Neural crest cell (in vitro differentiated cells): Measurements from ENCODE around the gene RTN4IP1. TPM values are rescaled to one million over a fixed set of nuclear protein-coding genes. Genes with fewer than 3 reads are reported as not detected.
"Not testable (repeated sequence)": the region's sequence is repeated elsewhere in the genome, so short reads cannot be mapped to it uniquely, and the experiment has no call there.

Experiments
- DNase-seq: peaks from one replicate; pipeline ENCODE4 v3.0.0; 2021; ENCODE audit warnings: low read depth, mixed read lengths, low spot score
- H3K27ac Mint-ChIP-seq: one replicate; pipeline ENCODE4 v1.8.0; 2021; ENCODE audit warnings: mild to moderate bottlenecking, mixed read lengths; ENCODE audit not compliant: unreplicated experiment
- H3K27me3 Mint-ChIP-seq: 2 replicates; pipeline ENCODE4 v1.8.0; 2021; ENCODE audit warnings: low read depth, mild to moderate bottlenecking, mixed read lengths
- H3K36me3 Mint-ChIP-seq: 2 replicates; pipeline ENCODE4 v1.8.0; 2021; ENCODE audit warnings: low read depth, mild to moderate bottlenecking, mixed read lengths
- H3K4me1 Mint-ChIP-seq: 2 replicates; pipeline ENCODE4 v1.8.0; 2021; ENCODE audit warnings: mixed read lengths
- H3K4me3 Mint-ChIP-seq: one replicate; pipeline ENCODE4 v1.8.0; 2021; ENCODE audit warnings: mild to moderate bottlenecking, mixed read lengths
- H3K9me3 Mint-ChIP-seq: 2 replicates; pipeline ENCODE4 v1.8.0; 2021; ENCODE audit warnings: mixed read lengths
- total RNA-seq: library from RNA; stranded (reverse); gene quantifications from 2 replicates; pipeline ENCODE4 v1.2.1, GENCODE V29; 2021
- TF ChIP-seq, protein P1 (sequence below): fragments of 200-600 bp; sonication (generic); conservative IDR thresholded peaks from 2 replicates; pipeline ENCODE4 v1.5.0; 2021; ENCODE audit warnings: antibody characterized with exemption, mild to moderate bottlenecking

The RTN4IP1 gene
- total RNA-seq, 1 donor from 2014 or later = 9.1 TPM

DNA sequence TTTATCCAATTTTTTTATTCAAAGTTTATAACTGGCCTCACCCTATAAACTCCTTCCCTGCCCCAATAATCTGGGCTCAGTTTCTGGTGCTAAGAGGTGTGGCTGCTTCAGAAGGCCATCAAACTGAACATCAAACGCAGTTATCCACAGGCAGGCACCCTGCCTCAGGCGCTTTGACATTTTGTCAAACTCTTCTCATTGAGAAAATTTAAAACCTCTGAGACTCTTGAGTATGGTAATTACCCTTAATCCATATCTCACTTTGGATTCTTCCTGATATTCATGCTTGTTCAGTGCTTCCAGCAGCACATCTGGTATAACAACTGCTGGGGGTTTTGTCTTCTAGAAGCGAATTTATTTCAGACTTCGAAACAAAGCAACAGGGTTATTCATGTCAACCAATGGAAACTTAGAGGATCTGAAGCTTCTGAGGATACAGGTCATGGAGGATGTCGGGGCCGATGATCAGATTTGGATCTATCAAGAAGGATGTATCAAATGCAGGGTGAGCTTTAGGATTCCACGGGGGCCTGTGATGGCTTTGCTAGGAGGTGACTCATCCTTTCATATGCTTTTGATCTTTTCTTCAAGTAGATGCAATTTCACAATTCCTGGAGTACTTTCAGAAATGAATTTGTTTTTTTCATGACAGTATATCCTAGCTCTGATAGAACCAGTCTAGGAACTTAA lies 68.2 kb downstream of the RTN4IP1 start:
- Mint-ChIP-seq H3K4me3 (no peak overlapping the region), H3K9me3 (no peaks in the 10 kb centered on the region), H3K36me3 (no peaks in the 10 kb centered on the region), H3K27me3 (no peaks in the 10 kb centered on the region), H3K4me1 (peaks cover 25% of the 10 kb centered on the region), H3K27ac (no peak overlapping the region)
- no peak for DNase-seq
- TF ChIP-seq, protein P1, sequence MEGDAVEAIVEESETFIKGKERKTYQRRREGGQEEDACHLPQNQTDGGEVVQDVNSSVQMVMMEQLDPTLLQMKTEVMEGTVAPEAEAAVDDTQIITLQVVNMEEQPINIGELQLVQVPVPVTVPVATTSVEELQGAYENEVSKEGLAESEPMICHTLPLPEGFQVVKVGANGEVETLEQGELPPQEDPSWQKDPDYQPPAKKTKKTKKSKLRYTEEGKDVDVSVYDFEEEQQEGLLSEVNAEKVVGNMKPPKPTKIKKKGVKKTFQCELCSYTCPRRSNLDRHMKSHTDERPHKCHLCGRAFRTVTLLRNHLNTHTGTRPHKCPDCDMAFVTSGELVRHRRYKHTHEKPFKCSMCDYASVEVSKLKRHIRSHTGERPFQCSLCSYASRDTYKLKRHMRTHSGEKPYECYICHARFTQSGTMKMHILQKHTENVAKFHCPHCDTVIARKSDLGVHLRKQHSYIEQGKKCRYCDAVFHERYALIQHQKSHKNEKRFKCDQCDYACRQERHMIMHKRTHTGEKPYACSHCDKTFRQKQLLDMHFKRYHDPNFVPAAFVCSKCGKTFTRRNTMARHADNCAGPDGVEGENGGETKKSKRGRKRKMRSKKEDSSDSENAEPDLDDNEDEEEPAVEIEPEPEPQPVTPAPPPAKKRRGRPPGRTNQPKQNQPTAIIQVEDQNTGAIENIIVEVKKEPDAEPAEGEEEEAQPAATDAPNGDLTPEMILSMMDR = no peak

DNA sequence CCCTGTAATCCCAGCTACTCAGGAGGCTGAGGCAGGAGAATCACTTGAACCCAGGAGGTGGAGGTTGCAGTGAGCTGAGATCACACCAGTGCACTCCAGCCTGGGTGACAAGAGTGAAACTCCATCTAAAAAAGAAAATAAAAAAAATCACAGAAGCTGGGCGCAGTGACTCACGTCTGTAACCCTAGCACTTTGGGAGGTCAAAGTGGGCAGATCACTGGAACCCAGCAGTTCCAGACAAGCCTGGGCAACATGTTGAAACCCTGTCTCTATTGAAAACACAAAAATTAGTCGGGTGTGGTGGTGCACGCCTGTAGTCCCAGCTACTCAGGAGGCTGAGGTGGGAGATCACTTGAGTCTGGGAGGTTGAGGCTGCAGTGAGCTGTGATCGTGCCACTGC lies 69.6 kb downstream of the RTN4IP1 start:
- peaks cover 25% of the 10 kb centered on the region for H3K4me1 Mint-ChIP-seq
- H3K4me3 Mint-ChIP-seq, H3K27ac Mint-ChIP-seq, H3K27me3 Mint-ChIP-seq, H3K36me3 Mint-ChIP-seq, H3K9me3 Mint-ChIP-seq, DNase-seq: not testable (repeated sequence)

DNA sequence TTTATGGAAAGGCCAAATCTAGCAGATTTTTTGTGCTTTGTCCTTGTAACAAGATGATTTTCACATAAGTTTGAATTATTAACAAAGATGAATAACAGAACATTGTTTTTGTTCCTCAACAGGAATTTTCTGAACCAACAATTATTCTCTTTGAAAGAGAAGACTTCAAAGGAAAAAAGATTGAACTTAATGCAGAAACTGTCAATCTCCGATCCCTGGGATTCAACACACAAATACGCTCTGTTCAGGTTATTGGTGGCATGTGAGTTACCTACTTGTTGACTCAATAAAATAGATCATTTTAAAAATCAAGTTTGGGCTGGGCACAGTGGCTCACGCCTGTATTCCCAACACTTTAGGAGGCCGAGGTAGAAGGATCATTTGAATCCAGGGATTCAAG lies 70.9 kb downstream of the RTN4IP1 start:
- H3K4me1 Mint-ChIP-seq = peaks cover 31% of the 10 kb centered on the region
- no peak for DNase-seq
- TF ChIP-seq, protein P1 = no peak
- H3K27ac Mint-ChIP-seq = no peak overlapping the region
- H3K27me3 Mint-ChIP-seq = no peaks in the 10 kb centered on the region
- H3K36me3 Mint-ChIP-seq = no peaks in the 10 kb centered on the region
- no peaks in the 10 kb centered on the region for H3K9me3 Mint-ChIP-seq
- no peak overlapping the region for H3K4me3 Mint-ChIP-seq

GRCh38 chr6:106557837-106558236 lies 71.5 kb downstream of the RTN4IP1 start:
- Mint-ChIP-seq H3K9me3 (no peaks in the 10 kb centered on the region), H3K27ac (no peak overlapping the region), H3K27me3 (no peaks in the 10 kb centered on the region), H3K36me3 (no peaks in the 10 kb centered on the region), H3K4me1 (peaks cover 31% of the 10 kb centered on the region), H3K4me3 (no peak overlapping the region)
- TF ChIP-seq, protein P1 = no peak
- DNase-seq = no peak

GRCh38 chr6:106556368-106556960 lies 72.8 kb downstream of the RTN4IP1 start:
- DNase-seq = no peak
- no peak overlapping the region for H3K27ac Mint-ChIP-seq
- H3K4me1 Mint-ChIP-seq = peaks cover 25% of the 10 kb centered on the region
- no peaks in the 10 kb centered on the region for H3K27me3 Mint-ChIP-seq
- no peak overlapping the region for H3K4me3 Mint-ChIP-seq
- TF ChIP-seq, protein P1 = no peak
- H3K9me3 Mint-ChIP-seq = no peaks in the 10 kb centered on the region
- no peaks in the 10 kb centered on the region for H3K36me3 Mint-ChIP-seq

GRCh38 chr6:106555767-106556166 lies 73.5 kb downstream of the RTN4IP1 start:
- Mint-ChIP-seq H3K4me3 (no peak overlapping the region), H3K27ac (no peak overlapping the region), H3K4me1 (peaks cover 18% of the 10 kb centered on the region), H3K27me3 (no peaks in the 10 kb centered on the region), H3K36me3 (no peaks in the 10 kb centered on the region), H3K9me3 (no peaks in the 10 kb centered on the region)
- TF ChIP-seq, protein P1 = no peak
- no peak for DNase-seq
